Endothelial cell of hepatic sinusoid (primary cell): ENCODE data around the gene SELENON.

Experiments
- in situ Hi-C: cut with HindIII; loops from 2 replicates; pipeline ENCODE4 v1.10.0; 2017; ENCODE audit warnings: low sequenced_read_pairs

SELENON gene

DNA sequence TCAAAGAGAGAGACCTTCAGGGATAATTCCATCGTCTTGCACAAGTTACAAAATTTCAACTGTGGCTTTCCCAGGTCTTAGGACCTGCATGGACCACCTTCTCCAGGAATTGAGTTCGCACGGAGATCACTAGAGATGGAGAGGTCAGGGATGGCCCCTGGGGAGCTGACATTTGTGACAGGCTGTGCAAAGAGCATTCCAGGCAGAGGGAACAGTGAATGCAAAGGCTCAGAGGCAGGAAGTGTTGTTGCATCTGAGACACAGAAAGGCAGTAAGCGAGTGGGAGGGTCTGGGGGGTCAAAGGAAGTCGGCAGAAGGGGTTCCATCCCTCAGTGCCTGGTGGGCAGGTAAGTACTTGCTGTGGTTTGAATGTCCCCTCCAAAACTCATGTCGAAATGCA is 9.5 kb upstream of the SELENON start:
- in situ Hi-C loops = no loop called here

DNA sequence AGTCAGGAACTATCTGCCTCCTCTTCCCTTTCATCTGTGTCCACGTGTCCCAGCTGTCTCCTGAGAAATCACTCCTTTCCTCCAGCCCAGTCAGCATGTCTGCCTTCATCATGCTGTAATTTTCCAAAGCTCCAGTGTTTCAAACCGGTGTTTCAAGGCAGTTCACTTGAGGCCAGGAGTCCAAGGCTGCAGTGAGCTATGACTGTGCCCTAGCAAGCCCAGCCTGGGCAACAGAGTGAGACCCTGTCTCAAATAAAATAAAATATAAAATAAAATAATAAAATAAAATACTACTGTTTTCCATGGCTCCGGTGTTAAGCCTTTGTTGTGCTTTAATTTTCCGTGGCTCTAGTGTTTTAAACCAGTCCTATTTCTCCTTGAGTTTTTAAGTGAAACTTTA is 7.9 kb upstream of the SELENON start:
- in situ Hi-C loops = no loop called here

DNA sequence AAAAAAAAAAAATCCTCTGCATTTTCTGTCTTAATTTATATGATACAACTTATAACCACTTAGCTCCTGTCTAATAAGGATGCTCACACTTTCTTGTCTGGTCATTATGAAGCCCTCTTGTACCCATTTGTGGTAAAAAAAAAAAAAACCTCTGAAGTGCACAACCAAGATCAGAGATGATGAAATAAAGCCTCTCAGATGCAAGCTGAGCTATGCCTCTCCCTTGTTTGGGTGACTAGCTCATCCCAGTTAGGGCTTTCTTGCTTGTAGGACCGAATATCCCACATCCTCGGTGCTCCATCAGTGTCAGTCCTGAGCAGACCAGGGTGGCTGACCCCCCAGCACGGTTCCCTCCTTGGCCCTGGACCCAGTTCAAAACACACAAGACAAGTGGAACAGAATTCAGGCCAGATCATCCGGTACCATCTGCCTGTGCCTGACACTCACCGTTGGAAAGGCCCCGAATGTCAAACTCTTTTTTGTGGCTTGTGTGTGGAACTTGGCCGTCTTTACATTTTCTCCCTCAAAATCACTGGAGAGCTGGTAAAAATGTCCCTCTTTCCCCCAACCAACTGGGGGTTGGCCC is 6.3 kb upstream of the SELENON start:
- in situ Hi-C loops = no loop called here

DNA sequence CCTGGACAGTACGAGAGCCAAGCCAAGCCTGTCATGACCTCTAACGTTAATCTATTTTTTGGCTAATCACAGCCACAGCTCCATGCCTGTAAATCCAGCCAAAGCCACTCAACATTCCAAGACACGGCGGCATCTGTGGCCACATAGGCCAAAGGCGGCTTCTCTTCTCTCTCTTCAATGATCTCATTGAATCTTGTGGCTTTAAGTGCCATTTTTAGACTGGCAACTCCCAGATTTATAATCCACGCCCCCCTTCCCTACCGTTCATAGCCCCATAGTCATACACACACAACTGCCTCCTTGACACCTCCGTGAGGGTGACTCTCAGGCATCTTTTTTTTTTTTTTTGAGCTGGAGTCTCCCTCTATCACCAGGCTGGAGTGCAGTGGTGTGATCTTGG is 5.7 kb upstream of the SELENON start:
- in situ Hi-C loops = no loop called here

DNA sequence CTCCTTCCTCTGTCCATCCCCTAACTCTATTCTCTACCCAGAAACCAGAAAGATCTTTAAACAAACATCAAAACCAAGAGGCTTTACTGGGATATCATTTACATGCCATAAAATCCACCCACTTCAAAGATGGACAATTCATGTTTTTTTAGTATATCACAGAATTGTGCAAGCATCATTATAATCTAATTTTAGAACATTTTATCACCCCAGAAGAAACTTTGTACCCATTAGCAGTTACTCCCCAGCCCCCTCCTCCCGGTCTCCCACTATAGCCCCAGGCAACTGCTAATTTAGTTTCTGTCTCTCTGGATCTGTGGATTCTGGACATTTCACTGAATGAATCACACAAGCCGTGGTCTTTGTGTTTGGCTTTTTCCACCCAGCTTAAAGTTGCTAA is 4.8 kb upstream of the SELENON start:
- in situ Hi-C loops = no loop called here

DNA sequence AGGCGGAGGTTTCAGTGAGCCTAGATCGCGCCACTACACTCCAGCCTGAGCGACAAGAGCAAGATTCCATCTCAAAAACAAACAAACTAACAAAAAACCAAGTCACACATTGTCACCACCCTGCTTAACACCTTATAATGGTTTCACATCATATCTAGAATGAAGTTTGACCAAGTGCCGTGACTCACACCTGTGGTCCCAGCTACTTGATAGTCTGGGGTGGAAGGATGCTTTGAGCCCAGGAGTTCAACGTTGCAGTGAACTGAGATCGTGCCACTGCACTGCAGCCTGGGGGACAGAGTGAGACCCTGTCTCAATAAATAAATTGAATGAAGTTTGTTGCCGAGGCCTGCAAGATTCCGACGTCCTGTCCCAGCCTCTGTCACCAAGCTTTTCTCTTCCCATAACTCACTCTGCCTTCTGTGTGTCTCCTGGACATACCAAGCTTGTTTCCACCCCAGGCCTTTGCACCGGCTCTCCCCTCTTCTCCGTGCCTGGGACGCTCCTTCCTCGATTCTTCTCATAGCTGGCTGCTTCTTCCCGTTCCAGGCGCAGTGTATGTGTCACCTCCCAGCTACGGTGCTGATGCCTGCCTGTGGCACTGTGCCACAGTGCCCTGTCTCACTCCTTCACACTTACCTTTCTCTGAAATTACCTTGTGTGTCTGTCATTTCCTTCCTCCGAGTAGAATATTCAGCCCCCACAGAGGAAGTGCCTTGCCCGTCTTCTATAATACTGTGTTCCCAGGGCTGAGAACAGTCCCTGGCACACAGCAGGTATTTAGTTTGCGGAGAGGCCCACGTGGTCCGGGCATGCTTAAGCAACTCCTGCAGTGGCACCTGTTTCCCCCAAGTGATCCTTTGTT is 3.8 kb upstream of the SELENON start:
- in situ Hi-C loops = no loop called here

DNA sequence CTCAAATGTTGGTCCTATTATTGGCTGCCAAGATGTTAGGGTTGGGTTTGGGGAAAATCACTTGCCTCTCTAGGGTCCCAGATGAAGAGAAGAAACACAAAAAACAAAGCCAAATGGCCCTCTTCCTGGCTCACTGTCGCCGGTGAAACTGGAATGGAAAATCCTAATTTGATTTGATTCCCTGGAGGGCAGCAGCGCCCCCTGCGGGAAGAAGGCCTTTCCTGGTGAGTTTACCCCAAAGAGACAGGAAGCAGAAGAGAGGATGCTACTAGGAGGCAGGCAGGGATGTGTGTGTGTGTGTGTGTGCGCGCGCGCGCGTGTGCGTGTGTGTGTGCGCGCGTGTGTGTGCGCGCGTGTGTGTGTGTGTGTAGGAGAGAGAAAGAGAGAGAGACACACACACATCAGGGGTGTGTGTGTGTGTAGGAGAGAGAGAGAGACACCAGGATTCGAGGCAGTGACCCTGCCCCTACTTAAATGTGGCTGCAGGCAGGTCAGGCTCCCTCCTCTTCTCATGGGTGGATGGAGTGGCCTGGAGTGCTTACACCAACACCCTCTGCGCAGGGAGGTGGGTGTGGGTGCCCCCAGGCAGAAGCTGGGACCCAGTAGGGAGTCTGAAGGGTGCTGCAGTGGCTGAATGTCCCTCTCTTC is 3.1 kb upstream of the SELENON start:
- in situ Hi-C loops = no loop called here

DNA sequence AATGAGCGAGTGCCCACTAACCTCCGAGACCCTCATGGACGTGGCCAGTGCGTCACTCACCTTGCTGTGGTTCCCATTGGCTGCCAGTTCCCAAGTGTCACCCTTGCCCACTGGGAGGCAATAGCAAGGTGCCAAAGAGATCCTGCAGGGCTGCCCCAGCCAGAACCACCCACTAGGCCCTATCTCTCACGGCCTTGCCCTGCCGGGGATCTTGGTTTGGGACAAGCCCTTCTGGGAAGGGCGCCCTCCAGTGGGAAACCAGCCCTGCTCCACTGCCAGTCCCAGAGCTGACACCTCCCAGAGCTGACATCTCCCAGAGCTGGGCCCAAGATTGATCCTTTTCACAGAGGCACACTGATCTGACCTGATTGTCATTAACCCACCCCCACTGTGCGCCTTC is 2.1 kb upstream of the SELENON start:
- in situ Hi-C loops = no loop called here

DNA sequence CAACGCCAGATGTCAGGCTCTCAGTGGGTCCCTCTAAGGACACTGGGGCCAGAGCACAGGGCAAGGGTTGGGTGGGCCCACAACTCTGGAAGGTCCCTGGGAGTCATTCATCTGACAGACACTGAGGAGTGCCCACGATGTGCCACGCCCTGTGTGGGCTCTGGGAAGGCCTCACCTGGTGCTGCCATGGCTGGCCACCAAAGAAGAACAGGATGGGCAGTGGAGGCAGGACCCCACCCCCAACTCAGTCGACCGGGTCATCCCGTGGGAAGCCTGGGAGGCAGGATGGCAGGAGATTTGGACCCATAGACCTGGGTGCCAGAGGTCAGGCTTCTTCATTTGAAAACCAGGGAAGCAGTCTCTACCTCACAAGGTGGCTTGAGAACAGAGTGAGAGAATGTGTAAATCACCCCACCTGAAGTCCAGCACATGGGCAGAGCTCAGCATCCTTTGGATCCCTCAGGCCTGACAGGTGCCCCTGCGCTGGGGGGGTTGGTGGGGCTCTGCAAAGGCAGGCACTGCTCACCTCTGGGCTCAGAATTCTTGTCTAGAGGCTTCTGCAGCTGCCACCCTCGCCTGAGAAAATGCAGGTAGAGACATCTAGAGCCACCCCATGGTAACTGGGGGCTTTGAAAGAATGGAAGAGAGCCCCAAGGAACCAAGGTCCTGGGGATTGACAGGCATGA is 1.2 kb upstream of the SELENON start:
- in situ Hi-C loops = no loop called here

DNA sequence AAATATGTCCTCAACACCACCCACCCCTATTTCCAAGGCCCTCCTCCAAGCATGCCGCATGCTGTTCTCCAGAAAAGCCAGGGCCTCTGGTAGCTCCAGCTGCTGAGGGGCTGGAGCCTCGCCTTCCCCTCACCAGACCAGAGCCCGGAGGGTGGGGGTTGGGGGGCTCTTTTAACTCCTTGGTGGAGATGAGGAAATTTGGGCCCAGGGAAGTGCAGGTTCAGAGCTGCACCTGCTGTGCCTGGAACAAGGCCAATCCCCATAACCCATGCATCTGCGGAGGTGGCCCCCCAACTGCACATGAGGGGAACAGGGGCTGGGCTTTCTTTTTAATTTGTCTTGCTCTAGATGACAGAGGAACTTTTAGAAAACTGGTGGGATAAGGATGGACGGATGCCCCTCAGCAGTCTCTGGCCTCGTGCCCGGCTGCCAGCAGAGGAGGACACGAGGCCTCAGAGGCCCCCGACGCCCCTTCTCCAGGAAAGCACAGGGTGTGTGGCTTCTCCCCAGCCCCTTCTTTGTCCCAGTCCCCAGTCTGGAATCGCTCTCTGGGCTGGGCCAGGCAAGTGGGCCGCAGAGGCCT is 550 bp upstream of the SELENON start:
- in situ Hi-C loops = no loop called here

DNA sequence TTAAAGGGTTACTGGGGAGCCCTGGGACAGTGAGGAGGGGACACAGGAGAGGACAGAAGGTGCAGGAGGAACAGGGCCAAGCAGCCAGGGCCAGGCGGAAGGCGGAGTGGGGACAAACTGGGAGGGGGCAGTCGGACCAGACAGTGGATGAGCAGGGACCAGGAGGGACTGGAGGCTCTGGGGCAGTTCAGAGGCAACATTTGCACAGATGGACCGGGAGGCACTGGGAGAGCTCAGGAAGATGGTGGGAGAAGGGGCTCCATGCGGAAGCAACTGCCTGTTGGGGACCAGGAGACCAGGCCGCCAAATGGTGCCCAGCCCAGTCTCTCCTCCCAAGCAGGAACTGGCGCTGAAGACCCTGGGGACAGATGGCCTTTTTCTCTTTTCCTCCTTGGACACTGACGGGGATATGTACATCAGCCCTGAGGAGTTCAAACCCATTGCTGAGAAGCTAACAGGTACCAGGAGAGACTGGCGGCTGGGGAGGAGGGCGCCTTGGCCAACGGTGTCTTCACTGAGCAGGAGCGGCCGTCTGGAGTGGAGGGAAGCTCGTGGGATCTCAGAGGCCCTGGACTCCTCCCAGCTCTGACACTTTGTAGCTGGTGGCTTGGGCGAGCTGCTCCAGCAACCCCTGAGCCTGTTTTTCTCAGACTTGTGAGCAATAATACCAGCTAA is 847 bp downstream of the SELENON start:
- in situ Hi-C loops = no loop called here

DNA sequence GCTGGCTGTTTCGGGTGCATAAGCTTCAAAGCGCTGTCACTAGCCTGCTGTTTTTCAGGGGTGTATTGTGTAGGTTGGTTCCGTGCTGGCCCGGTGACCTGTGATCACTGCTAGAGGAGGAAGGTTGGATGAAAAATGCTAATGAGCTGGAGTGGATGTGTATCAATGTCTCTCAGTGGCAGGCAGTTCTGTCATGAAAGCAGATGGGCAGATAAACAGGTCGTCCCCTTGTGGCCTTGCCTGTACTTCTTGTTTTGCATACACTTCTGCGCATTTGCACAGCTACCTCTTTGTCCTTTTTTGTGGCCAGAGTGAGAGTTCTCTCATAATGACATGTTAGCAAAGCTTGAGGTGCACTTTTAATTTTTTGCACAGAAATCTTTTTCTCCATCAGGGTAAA is 2.9 kb downstream of the SELENON start:
- in situ Hi-C loops = no loop called here

DNA sequence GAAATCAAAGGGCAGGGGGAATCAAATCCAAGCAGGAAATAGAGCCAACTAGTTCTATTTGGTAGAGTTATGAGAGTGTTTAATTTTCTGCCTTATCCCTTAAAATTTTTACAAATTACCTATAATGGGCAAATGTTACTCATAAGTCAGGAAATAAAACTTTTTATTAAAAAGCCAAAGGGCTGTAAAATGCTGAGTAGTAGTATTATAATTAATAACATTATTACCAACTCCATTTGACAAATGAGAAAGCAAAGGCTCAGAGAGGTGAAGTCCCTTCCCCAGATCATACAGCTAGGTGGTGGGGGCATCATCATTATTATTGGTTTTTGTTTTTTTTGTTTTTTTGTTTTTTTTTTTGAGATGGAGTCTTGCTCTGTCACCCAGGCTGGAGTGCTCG is 3.4 kb downstream of the SELENON start:
- in situ Hi-C loops = no loop called here

DNA sequence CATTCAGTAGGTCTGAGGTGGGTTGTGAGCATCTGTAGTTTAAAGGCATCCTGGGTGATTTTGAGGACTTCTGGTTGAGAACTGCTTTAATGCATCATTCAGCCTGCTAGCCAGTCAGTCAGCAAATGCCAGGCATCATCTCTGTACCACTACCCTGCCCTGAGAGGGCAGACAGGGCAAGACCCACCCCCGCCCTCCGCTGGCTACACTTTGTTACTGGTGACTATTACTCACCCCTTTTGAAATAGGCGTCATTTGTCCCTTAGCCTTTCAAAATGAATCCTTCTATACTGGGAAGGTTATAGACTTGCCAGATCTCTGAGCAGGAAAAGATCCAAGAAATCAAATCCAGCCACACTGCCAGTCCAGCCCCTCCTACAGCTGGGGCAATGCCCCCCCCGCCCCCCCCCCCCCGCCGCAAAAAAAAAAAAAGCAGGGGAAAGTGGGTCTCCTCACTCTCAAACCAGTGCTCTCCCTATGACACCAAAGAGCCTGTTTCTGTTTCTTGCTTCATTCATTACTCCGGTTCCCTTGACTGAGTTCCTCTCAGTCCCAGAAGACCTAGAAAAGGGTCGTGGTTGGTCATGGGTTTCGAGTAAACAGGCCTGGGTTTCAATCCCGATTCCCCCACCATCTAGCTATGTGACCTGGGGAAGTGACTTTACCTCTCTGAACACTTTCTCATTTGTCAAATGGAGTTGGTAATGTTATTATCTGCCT is 4.4 kb downstream of the SELENON start:
- in situ Hi-C loops = no loop called here

DNA sequence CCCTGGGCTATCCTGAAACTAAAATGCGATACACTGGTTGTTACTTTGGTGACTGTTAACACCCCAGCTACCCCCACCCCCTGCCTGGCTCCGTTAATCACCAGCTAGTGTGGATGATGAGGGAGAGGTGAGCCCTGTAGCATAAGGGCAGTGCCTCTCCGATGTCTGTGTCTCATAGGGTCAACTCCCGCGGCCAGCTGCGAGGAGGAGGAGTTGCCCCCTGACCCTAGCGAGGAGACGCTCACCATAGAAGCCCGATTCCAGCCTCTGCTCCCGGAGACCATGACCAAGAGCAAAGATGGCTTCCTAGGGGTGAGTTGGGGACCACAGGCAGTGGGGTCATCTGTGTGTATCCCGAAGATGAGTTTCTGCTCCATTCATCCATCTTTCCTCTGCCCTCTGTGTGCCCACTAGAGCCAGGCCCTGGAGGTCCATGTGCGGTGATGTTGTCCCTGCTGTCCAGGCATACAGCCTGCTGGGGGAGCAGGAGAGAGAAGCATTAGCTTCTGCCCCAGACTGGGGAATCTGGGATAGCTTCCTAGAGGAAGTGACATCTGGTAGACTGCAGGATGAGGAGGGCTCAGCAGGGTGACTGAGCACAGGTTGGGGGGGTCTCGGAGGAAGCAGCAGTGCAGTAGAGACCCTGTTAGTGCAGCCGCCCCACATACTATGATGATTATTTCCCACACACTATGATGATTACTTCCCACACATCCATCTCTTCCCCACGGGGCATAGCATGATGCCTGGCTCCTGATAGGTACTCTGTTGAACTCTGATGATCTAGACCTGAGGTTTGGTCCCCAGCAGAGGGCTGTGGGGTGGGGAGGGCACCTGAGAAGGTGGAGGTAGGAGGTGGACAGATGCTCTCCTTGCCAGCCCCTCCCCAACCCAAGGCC is 5.2 kb downstream of the SELENON start:
- in situ Hi-C loops = no loop called here

DNA sequence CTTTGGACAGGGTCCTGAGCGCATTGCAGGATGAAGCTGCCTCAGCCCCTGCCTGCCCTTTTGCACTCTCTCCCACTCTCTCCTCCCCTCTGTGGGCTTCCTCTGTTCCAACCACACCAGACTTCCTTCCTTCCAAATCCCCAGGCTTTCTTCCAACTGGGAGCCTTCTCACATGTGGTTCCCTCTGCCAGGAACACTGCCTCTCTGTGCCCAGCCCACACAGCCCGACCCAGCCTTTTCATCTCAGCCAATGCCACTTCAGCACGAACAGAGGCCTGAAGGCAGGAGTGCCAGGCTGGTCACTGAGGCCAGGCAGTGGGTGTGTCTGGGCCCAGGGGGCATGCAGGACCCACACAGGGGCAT is 5.9 kb downstream of the SELENON start:
- in situ Hi-C loops = no loop called here

DNA sequence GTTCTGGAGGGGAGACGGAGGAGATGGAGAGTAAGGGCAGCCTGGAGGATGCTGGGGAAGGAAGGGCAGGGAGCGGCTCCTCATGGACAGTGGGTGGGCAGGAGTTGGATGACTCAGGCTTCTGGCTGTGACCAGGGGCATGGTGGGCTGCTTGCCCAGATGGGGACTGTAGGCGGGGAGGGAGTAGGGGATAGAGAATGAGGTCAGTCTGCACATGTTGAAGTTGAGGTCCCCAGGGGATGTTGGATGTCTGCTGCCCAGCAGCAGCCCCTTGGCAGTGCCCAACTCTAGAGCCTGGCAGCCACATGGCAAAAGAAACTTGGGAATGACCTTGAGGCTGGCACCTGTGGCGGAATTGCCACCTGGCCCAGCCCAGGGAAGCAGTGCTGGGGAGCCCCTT is 6.4 kb downstream of the SELENON start:
- in situ Hi-C loops = no loop called here

DNA sequence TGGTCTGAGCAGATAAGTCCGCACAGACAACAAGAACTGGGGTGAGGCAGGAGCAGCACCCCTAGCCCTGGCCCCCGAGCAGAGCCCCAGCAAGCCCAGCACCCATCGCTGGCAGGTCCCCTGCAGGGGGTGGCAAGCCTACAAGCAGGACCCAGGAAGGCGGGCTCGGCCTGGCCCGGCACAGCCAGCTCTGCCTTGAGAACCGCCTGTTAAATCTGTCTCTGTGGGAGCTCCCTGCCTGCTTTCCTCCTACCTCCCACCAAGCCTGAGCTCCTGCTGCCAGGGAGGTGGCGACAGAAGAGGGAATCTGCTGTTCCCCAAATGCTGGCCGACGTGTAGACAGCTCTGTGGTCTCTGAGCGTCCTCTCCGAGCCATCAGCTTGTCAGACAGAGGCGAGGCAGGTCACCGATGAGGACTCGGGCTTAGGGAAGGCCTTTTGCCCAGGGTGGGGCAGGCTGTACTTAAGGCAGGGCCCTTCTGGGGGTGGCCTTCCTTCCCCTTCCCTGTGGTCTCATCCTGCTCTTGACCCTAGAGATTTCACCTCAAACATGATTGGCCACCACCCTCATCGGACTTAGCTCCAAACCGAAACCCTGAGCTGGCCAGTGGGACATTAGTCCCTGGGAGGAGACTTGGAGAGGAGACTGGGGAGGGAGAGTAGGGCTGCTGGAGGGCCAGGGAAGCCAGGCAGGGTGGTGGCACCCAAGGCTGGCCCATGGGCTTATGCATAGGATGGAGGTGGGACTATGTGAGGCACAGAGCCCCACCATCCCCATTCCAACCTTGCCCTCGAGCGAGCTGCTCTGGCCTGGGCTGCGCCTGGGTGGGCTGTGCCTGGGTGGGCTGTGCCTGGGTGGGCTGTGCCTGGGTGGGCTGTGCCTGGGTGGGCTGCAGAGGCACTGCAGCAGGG is 7.7 kb downstream of the SELENON start:
- in situ Hi-C loops = no loop called here
